Neural crest cell (in vitro differentiated cells): Measurements from ENCODE around the gene REXO2. TPM values are rescaled to one million over a fixed set of nuclear protein-coding genes. Genes with fewer than 3 reads are reported as not detected.
A peak's percentile ranks its signal among the peaks of the same experiment; 100 is the strongest.

Experiments used
- DNase-seq: peaks from one replicate; pipeline ENCODE4 v3.0.0; 2021; ENCODE audit warnings: low read depth, mixed read lengths, low spot score
- H3K27ac Mint-ChIP-seq: one replicate; pipeline ENCODE4 v1.8.0; 2021; ENCODE audit warnings: mild to moderate bottlenecking, mixed read lengths; ENCODE audit not compliant: unreplicated experiment
- H3K27me3 Mint-ChIP-seq: 2 replicates; pipeline ENCODE4 v1.8.0; 2021; ENCODE audit warnings: low read depth, mild to moderate bottlenecking, mixed read lengths
- H3K36me3 Mint-ChIP-seq: 2 replicates; pipeline ENCODE4 v1.8.0; 2021; ENCODE audit warnings: low read depth, mild to moderate bottlenecking, mixed read lengths
- H3K4me1 Mint-ChIP-seq: 2 replicates; pipeline ENCODE4 v1.8.0; 2021; ENCODE audit warnings: mixed read lengths
- H3K4me3 Mint-ChIP-seq: one replicate; pipeline ENCODE4 v1.8.0; 2021; ENCODE audit warnings: mild to moderate bottlenecking, mixed read lengths
- H3K9me3 Mint-ChIP-seq: 2 replicates; pipeline ENCODE4 v1.8.0; 2021; ENCODE audit warnings: mixed read lengths
- CTCF ChIP-seq: fragments of 200-600 bp; sonication (generic); conservative IDR thresholded peaks from 2 replicates; pipeline ENCODE4 v1.5.0; 2021; ENCODE audit warnings: antibody characterized with exemption, mild to moderate bottlenecking
- total RNA-seq: library from RNA; stranded (reverse); gene quantifications from 2 replicates; pipeline ENCODE4 v1.2.1, GENCODE V29; 2021

Gene REXO2
- total RNA-seq, 1 donor from 2014 or later: 42.3 TPM

- H3K36me3 Mint-ChIP-seq: peaks cover 15% of the 10 kb centered on the region
- no peaks in the 10 kb centered on the region for H3K9me3 Mint-ChIP-seq
- H3K27me3 Mint-ChIP-seq: no peaks in the 10 kb centered on the region
- no peaks in the 10 kb centered on the region for H3K4me1 Mint-ChIP-seq
- no peak overlapping the region for H3K27ac Mint-ChIP-seq
- DNase-seq: no peak
- TF ChIP-seq CTCF: no peak
- no peak overlapping the region for H3K4me3 Mint-ChIP-seq
Measured at GRCh38 chr11:114412946-114413345, 26.3 kb upstream of the REXO2 start.

- H3K36me3 Mint-ChIP-seq: peaks cover 15% of the 10 kb centered on the region
- no peak for TF ChIP-seq CTCF
- no peaks in the 10 kb centered on the region for H3K27me3 Mint-ChIP-seq
- H3K4me1 Mint-ChIP-seq: no peaks in the 10 kb centered on the region
- no peak overlapping the region for H3K27ac Mint-ChIP-seq
- DNase-seq: no peak
- H3K4me3 Mint-ChIP-seq: no peak overlapping the region
- H3K9me3 Mint-ChIP-seq: no peaks in the 10 kb centered on the region
Measured at GRCh38 chr11:114413958-114414357, 25.3 kb upstream of the REXO2 start.

DNA sequence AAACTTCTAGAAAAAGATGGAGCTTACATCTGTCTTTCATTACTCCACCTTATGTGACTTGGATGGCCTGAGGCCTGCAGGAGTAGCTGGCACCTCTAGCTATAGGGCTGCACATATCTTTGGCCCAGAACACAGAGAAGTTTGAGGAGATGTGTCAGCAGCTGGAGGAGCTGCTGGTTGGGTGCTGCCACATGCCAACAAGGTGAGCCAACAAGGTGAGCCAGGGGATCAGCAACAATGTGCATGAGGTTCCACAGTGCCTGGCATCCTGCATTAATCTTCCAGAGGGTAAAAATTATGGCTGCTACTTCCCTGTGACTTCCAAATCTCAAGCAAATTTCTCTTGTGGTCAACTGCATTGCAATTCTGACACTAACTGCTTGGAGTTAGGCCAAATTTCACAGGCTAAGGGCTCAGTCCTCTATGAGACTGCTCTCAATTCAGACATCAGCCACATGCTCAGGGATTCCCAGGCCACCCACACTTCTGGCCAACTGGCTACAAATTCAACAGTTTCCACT, 22.8 kb upstream of the REXO2 start:
- no peak for TF ChIP-seq CTCF
- H3K27ac Mint-ChIP-seq: no peak overlapping the region
- no peaks in the 10 kb centered on the region for H3K27me3 Mint-ChIP-seq
- no peak overlapping the region for H3K4me3 Mint-ChIP-seq
- H3K9me3 Mint-ChIP-seq: no peaks in the 10 kb centered on the region
- no peaks in the 10 kb centered on the region for H3K4me1 Mint-ChIP-seq
- H3K36me3 Mint-ChIP-seq: peaks cover 13% of the 10 kb centered on the region
- no peak for DNase-seq

DNA sequence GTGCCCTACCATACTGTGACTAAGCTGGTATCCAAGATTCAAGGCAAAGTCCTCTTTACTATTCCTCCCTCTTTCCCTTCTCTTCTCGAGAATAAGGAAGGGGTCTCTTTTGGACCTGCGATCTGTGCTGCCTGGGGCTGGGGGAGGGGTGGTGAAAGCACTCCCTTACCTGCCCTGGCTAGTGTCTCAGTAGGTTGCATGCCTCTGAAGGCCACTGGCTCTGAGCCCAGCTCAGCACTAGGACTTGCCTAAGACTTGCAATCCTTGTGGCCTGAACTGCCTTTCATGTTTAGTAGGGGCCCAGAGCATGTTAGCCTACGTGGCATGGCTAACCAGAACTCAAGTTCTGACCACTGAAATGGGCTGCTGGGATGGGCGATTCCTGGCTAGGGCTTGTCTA, 13.0 kb upstream of the REXO2 start:
- no peak overlapping the region for H3K27ac Mint-ChIP-seq
- no peak for TF ChIP-seq CTCF
- H3K4me1 Mint-ChIP-seq: peaks cover 7% of the 10 kb centered on the region
- peaks cover 11% of the 10 kb centered on the region for H3K36me3 Mint-ChIP-seq
- no peaks in the 10 kb centered on the region for H3K27me3 Mint-ChIP-seq
- peaks cover 12% of the 10 kb centered on the region for H3K9me3 Mint-ChIP-seq
- no peak overlapping the region for H3K4me3 Mint-ChIP-seq
- DNase-seq: no peak

GRCh38 chr11:114430290-114430689, 9.0 kb upstream of the REXO2 start:
- Mint-ChIP-seq H3K4me3 (no peak overlapping the region), H3K9me3 (no peaks in the 10 kb centered on the region), H3K27me3 (no peaks in the 10 kb centered on the region), H3K36me3 (no peaks in the 10 kb centered on the region), H3K4me1 (peaks cover 7% of the 10 kb centered on the region), H3K27ac (peak overlapping the region; percentile 0)
- TF ChIP-seq CTCF: no peak
- DNase-seq: no peak

GRCh38 chr11:114432893-114433292, 6.4 kb upstream of the REXO2 start:
- Mint-ChIP-seq H3K27ac (no peak overlapping the region), H3K4me1 (peaks cover 7% of the 10 kb centered on the region), H3K4me3 (no peak overlapping the region), H3K36me3 (no peaks in the 10 kb centered on the region), H3K9me3 (no peaks in the 10 kb centered on the region), H3K27me3 (no peaks in the 10 kb centered on the region)
- no peak for DNase-seq
- TF ChIP-seq CTCF: no peak
